Skin epidermis (tissue), 12 donors: Measurements from ENCODE around the gene ATP11B.

ENCODE experiments used
- H3K27ac ChIP-seq, 21 experiments: fragments of 200-600 bp; sonication (generic) in 11 of 21; one replicate each; pipeline ENCODE4 v1.5.0; 2020; ENCODE audit warnings: mild to moderate bottlenecking in 3 of 21, inconsistent platforms in 2 of 21, moderate library complexity in 2 of 21
- H3K4me3 ChIP-seq, 7 experiments: fragments of 200-600 bp; sonication (generic) in 2 of 7; one replicate each; pipeline ENCODE4 v1.5.0; 2020; ENCODE audit warnings: inconsistent platforms in 2 of 7, mild to moderate bottlenecking in 2 of 7, moderate library complexity in 1 of 7

Gene ATP11B

GRCh38 chr3:182936239-182936917 lies 143.1 kb downstream of the ATP11B start:
- no peak overlapping the region for H3K4me3 ChIP-seq

GRCh38 chr3:182936918-182937285 lies 143.6 kb downstream of the ATP11B start:
- H3K4me3 ChIP-seq, result no peak overlapping the region
- no peak overlapping the region for H3K27ac ChIP-seq

More at GRCh38 chr3:182936239-182936917, 143.1 kb downstream of the ATP11B start:
- H3K27ac ChIP-seq, result no peak overlapping the region

- H3K27ac ChIP-seq, result no peak overlapping the region
- H3K4me3 ChIP-seq, result no peak overlapping the region
Observed at GRCh38 chr3:182937293-182938051, 144.2 kb downstream of the ATP11B start.

GRCh38 chr3:182940266-182940808 lies 147.0 kb downstream of the ATP11B start:
- H3K27ac ChIP-seq, result no peak overlapping the region
- H3K4me3 ChIP-seq, result no peak overlapping the region

GRCh38 chr3:182941719-182942118 lies 148.4 kb downstream of the ATP11B start:
- Histone ChIP-seq H3K27ac (no peak overlapping the region), H3K4me3 (no peak overlapping the region)

- Histone ChIP-seq H3K27ac (no peak overlapping the region), H3K4me3 (no peak overlapping the region)
Observed at GRCh38 chr3:182947888-182948287, 154.6 kb downstream of the ATP11B start.

- Histone ChIP-seq H3K4me3 (no peak overlapping the region), H3K27ac (no peak overlapping the region)
Observed at GRCh38 chr3:182948305-182948704, 155.0 kb downstream of the ATP11B start.

- H3K27ac ChIP-seq, result no peak overlapping the region
- no peak overlapping the region for H3K4me3 ChIP-seq
Observed at GRCh38 chr3:182949688-182950087, 156.4 kb downstream of the ATP11B start.

GRCh38 chr3:182954553-182955235 lies 161.4 kb downstream of the ATP11B start:
- no peak overlapping the region for H3K4me3 ChIP-seq

GRCh38 chr3:182957226-182957625 lies 163.9 kb downstream of the ATP11B start:
- Histone ChIP-seq H3K27ac (no peak overlapping the region), H3K4me3 (no peak overlapping the region)

More at GRCh38 chr3:182954553-182955235, 161.4 kb downstream of the ATP11B start:
- no peak overlapping the region for H3K27ac ChIP-seq

- Histone ChIP-seq H3K4me3 (no peak overlapping the region), H3K27ac (no peak overlapping the region)
Observed at GRCh38 chr3:182957676-182958266, 164.5 kb downstream of the ATP11B start.

GRCh38 chr3:182959474-182960350 lies 166.4 kb downstream of the ATP11B start:
- H3K27ac ChIP-seq, result no peak overlapping the region

GRCh38 chr3:182962166-182962565 lies 168.9 kb downstream of the ATP11B start:
- Histone ChIP-seq H3K27ac (no peak overlapping the region), H3K4me3 (no peak overlapping the region)

More at GRCh38 chr3:182959474-182960350, 166.4 kb downstream of the ATP11B start:
- H3K4me3 ChIP-seq, result no peak overlapping the region

- Histone ChIP-seq H3K27ac (no peak overlapping the region), H3K4me3 (no peak overlapping the region)
Observed at GRCh38 chr3:182964179-182964578, 170.9 kb downstream of the ATP11B start.

GRCh38 chr3:182965861-182966366 lies 172.6 kb downstream of the ATP11B start:
- Histone ChIP-seq H3K4me3 (no peak overlapping the region), H3K27ac (no peak overlapping the region)

GRCh38 chr3:182967218-182968204 lies 174.2 kb downstream of the ATP11B start:
- H3K27ac ChIP-seq, result peak overlapping the region in 2 of 21 experiments; percentile 5 to 49
- no peak overlapping the region for H3K4me3 ChIP-seq

- Histone ChIP-seq H3K27ac (no peak overlapping the region), H3K4me3 (no peak overlapping the region)
Observed at GRCh38 chr3:182969277-182969676, 176.0 kb downstream of the ATP11B start.

GRCh38 chr3:182969853-182970252 lies 176.5 kb downstream of the ATP11B start:
- H3K27ac ChIP-seq, result no peak overlapping the region
- no peak overlapping the region for H3K4me3 ChIP-seq
